ENCODE results near the gene SCYL1. TPM values are rescaled to one million over a fixed set of nuclear protein-coding genes. Genes with fewer than 3 reads are reported as not detected.

SCYL1 gene
- total and polyA plus RNA-seq, 2 experiments from 2014 or later: 83.9 to 167 TPM

DNA sequence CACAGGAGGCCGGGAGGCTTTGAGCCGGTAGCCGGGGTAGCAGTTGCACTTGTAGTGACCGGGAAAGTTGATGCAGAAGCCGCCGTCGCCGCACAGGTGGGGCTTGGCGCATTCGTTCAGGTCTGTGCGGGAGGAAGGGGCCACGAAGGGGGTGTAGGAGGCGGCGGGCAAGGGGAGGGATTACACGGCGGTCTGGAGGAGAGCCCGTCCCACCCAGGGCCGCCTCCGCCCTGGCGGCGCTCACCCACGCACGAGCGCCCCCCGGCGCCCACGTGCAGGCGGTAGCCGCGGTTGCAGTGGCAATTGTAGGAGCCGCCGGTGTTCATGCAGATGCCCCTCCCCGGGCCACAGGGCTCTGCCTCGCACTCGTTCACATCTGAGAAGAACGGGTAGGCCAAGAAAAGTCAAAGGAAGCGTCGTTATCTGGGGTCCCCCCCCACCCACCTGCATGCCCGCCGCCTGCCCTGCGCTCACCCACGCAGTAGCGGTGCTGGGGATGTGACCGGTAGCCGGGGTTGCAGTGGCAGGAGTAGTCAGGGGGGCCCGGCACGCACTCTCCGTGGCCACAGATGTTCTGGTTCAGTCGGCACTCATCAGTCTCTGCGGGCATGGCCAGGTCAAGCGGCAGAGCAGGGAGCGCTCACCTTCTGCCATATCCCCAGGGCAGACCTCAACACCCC, 22.7 kb downstream of the SCYL1 start:
- H3K4me3 ChIP-seq: no peak overlapping the region

GRCh38 chr11:65548395-65548794, 23.5 kb downstream of the SCYL1 start:
- no peaks in the 10 kb centered on the region for H3K27me3 ChIP-seq
- no peaks in the 10 kb centered on the region for H3K9me3 ChIP-seq (ENCODE audit: low read depth)
- DNase-seq (ENCODE audit: low spot score): no peak
- no peaks in the 10 kb centered on the region for H4K20me1 ChIP-seq (ENCODE audit: insufficient read depth, poor library complexity, severe bottlenecking)
- 98% methylated on average over 3 of the region's 3 CpGs for WGBS (ENCODE audit: low lambda C conversion rate, missing lambda C conversion rate)
- H3K4me2 ChIP-seq: no peak overlapping the region
- H3K79me2 ChIP-seq: peaks cover 9% of the 10 kb centered on the region
- peaks cover under 1% of the 10 kb centered on the region for H3K4me1 ChIP-seq (ENCODE audit: insufficient read depth)
- H3K36me3 ChIP-seq (replicated peaks; ENCODE audit: insufficient read depth, low read depth): no peaks in the 10 kb centered on the region
- TF ChIP-seq CTCF (IDR thresholded peaks at IDR 0.05; ENCODE audit: poor library complexity) (no peak), EZH2phosphoT487 (IDR thresholded peaks at IDR 0.05; ENCODE audit: low read depth, severe bottlenecking, unreplicated experiment) (no peak), EZH2 (IDR thresholded peaks at IDR 0.05; ENCODE audit: borderline replicate concordance) (no peak)
- H3K9me2 ChIP-seq (replicated peaks; ENCODE audit: insufficient read depth): no peaks in the 10 kb centered on the region
- no peak overlapping the region for H3K4me3 ChIP-seq
- H3K27ac ChIP-seq: no peak overlapping the region
- no peak overlapping the region for H2AFZ ChIP-seq

More for the DNA sequence above, 22.7 kb downstream of the SCYL1 start:
- peaks cover 9% of the 10 kb centered on the region for H3K79me2 ChIP-seq
- no peaks in the 10 kb centered on the region for H3K36me3 ChIP-seq (replicated peaks; ENCODE audit: insufficient read depth, low read depth)
- no peaks in the 10 kb centered on the region for H3K27me3 ChIP-seq
- 83% methylated on average over 26 of the region's 52 CpGs for WGBS (ENCODE audit: low lambda C conversion rate, missing lambda C conversion rate)
- no peak overlapping the region for H3K27ac ChIP-seq
- TF ChIP-seq EZH2 (IDR thresholded peaks at IDR 0.05; ENCODE audit: borderline replicate concordance) (no peak), CTCF (IDR thresholded peaks at IDR 0.05; ENCODE audit: poor library complexity) (no peak), EZH2phosphoT487 (IDR thresholded peaks at IDR 0.05; ENCODE audit: low read depth, severe bottlenecking, unreplicated experiment) (no peak)
- H4K20me1 ChIP-seq (ENCODE audit: insufficient read depth, poor library complexity, severe bottlenecking): no peaks in the 10 kb centered on the region
- H2AFZ ChIP-seq: no peak overlapping the region
- no peaks in the 10 kb centered on the region for H3K9me3 ChIP-seq (ENCODE audit: low read depth)
- no peaks in the 10 kb centered on the region for H3K9me2 ChIP-seq (replicated peaks; ENCODE audit: insufficient read depth)
- H3K4me1 ChIP-seq (ENCODE audit: insufficient read depth): no peaks in the 10 kb centered on the region
- H3K4me2 ChIP-seq: no peak overlapping the region
- no peak for DNase-seq (ENCODE audit: low spot score)

DNA sequence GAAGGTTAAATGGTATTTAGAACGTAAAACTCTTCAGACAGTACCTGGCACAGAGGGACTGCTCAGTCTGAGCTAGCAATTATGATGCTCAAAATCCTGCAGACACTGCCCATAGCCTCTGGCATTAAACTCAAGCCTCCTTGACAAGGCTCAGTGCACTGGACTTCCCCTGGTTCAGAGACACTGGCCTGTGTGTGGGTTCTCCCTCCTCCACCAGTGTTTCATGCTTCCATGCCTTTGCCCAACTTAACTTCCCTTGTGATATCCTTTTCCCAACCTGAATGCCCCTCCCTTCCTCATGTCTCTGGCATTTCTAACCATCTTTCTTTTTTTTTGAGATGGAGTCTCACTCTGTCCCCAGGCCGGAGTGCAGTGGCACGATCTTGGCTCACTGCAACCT, 24.2 kb downstream of the SCYL1 start:
- Histone ChIP-seq H3K4me1 (ENCODE audit: insufficient read depth) (peaks cover 7% of the 10 kb centered on the region), H3K36me3 (replicated peaks; ENCODE audit: insufficient read depth, low read depth) (no peaks in the 10 kb centered on the region), H3K9me2 (replicated peaks; ENCODE audit: insufficient read depth) (no peaks in the 10 kb centered on the region), H3K79me2 (peaks cover 9% of the 10 kb centered on the region), H2AFZ (no peak overlapping the region), H3K9me3 (ENCODE audit: low read depth) (no peaks in the 10 kb centered on the region), H4K20me1 (ENCODE audit: insufficient read depth, poor library complexity, severe bottlenecking) (no peaks in the 10 kb centered on the region), H3K4me3 (no peak overlapping the region), H3K27me3 (no peaks in the 10 kb centered on the region), H3K27ac (no peak overlapping the region), H3K4me2 (no peak overlapping the region)
- WGBS (ENCODE audit: low lambda C conversion rate, missing lambda C conversion rate): 95% methylated on average over 3 of the region's 3 CpGs
- no peak for DNase-seq (ENCODE audit: low spot score)
- TF ChIP-seq EZH2 (IDR thresholded peaks at IDR 0.05; ENCODE audit: borderline replicate concordance) (no peak), CTCF (IDR thresholded peaks at IDR 0.05; ENCODE audit: poor library complexity) (no peak), EZH2phosphoT487 (IDR thresholded peaks at IDR 0.05; ENCODE audit: low read depth, severe bottlenecking, unreplicated experiment) (no peak)

Measured in hepatocyte (in vitro differentiated cells).